BLaER1 treated with 17β-estradiol and CSF1 and Interleukin-3, amounts not matched to agents 10 nM and 100 nM (cell line): ENCODE results near the gene CCDC14.
"Not testable (repeated sequence)": the region's sequence is repeated elsewhere in the genome, so short reads cannot be mapped to it uniquely, and the experiment has no call there.

Source experiments
- H3K27ac ChIP-seq, 11 experiments: shearing (Covaris generic); formaldehyde crosslinking; 2 replicates each; pipeline ENCODE4 v1.8.1; 2022
- H3K27me3 ChIP-seq, 11 experiments: shearing (Covaris generic); formaldehyde crosslinking; 2 replicates each; pipeline ENCODE4 v1.8.1; 2022
- H3K36me3 ChIP-seq, 11 experiments: shearing (Covaris generic); formaldehyde crosslinking; 2 replicates each; pipeline ENCODE4 v1.8.1; 2022
- H3K4me1 ChIP-seq, 10 experiments: shearing (Covaris generic); formaldehyde crosslinking; 2 replicates each; pipeline ENCODE4 v1.8.1; 2022
- H3K4me2 ChIP-seq, 11 experiments: shearing (Covaris generic); formaldehyde crosslinking; 2 replicates each; pipeline ENCODE4 v1.8.1; 2022
- H3K4me3 ChIP-seq, 10 experiments: shearing (Covaris generic); formaldehyde crosslinking; 2 replicates each; pipeline ENCODE4 v1.8.1; 2022
- H3K9ac ChIP-seq, 11 experiments: shearing (Covaris generic); formaldehyde crosslinking; 2 replicates each; pipeline ENCODE4 v1.8.1; 2022
- H3K9me3 ChIP-seq, 11 experiments: shearing (Covaris generic); formaldehyde crosslinking; replicated peaks in 1 of 11; 2 replicates each; pipeline ENCODE4 v1.8.1; 2022
- H4K20me1 ChIP-seq, 11 experiments: shearing (Covaris generic); formaldehyde crosslinking; 2 replicates each; pipeline ENCODE4 v1.8.1; 2022
- Cebpa-rat ChIP-seq, 11 experiments: shearing (Covaris generic); IDR thresholded peaks; 2 replicates each; pipeline ENCODE4 v1.8.1; 2022

The CCDC14 gene

GRCh38 chr3:123984957-123985356, 23.9 kb upstream of the CCDC14 start:
- Histone ChIP-seq H3K9me3 (peaks cover 0 to 4% (median 0%) of the 10 kb centered on the region in 11 experiments; a peak in 1 of 22 replicates), H3K4me3 (no peak overlapping the region), H3K9ac (no peak overlapping the region), H3K4me2 (no peak overlapping the region), H3K4me1 (peaks cover 0 to 3% (median 0%) of the 10 kb centered on the region in 10 experiments; a peak in 2 of 20 replicates), H3K27ac (no peak overlapping the region), H4K20me1 (no peaks in the 10 kb centered on the region), H3K27me3 (no peaks in the 10 kb centered on the region; a peak in 1 of 22 replicates), H3K36me3 (no peaks in the 10 kb centered on the region)
- TF ChIP-seq Cebpa-rat (IDR thresholded peaks at IDR 0.05): no peak

GRCh38 chr3:123984350-123984749, 23.3 kb upstream of the CCDC14 start:
- H3K4me3 ChIP-seq: no peak overlapping the region

GRCh38 chr3:123981317-123981716, 20.3 kb upstream of the CCDC14 start:
- H3K27me3 ChIP-seq, H3K9ac ChIP-seq, H3K4me3 ChIP-seq, H4K20me1 ChIP-seq, H3K4me2 ChIP-seq, H3K27ac ChIP-seq, H3K4me1 ChIP-seq, H3K36me3 ChIP-seq, H3K9me3 ChIP-seq: not testable (repeated sequence)

More at GRCh38 chr3:123984350-123984749, 23.3 kb upstream of the CCDC14 start:
- no peak for TF ChIP-seq Cebpa-rat (IDR thresholded peaks at IDR 0.05)
- Histone ChIP-seq H3K27ac (no peak overlapping the region), H3K9me3 (peaks cover 0 to 4% (median 0%) of the 10 kb centered on the region in 11 experiments; a peak in 1 of 22 replicates), H3K36me3 (no peaks in the 10 kb centered on the region), H3K4me2 (no peak overlapping the region), H4K20me1 (no peaks in the 10 kb centered on the region), H3K27me3 (no peaks in the 10 kb centered on the region; a peak in 1 of 22 replicates), H3K4me1 (peaks cover 0 to 3% (median 0%) of the 10 kb centered on the region in 10 experiments; a peak in 2 of 20 replicates), H3K9ac (no peak overlapping the region)

- peaks cover 0 to 3% (median 0%) of the 10 kb centered on the region in 10 experiments; a peak in 2 of 20 replicates for H3K4me1 ChIP-seq
- no peak overlapping the region for H3K4me3 ChIP-seq
- peaks cover 0 to 4% (median 0%) of the 10 kb centered on the region in 11 experiments; a peak in 1 of 22 replicates for H3K9me3 ChIP-seq
- H3K27me3 ChIP-seq: no peaks in the 10 kb centered on the region; a peak in 1 of 22 replicates
- H3K27ac ChIP-seq: no peak overlapping the region
- H3K4me2 ChIP-seq: no peak overlapping the region
- H3K9ac ChIP-seq: no peak overlapping the region
- TF ChIP-seq Cebpa-rat (IDR thresholded peaks at IDR 0.05): no peak
- H4K20me1 ChIP-seq: no peaks in the 10 kb centered on the region
- H3K36me3 ChIP-seq: no peaks in the 10 kb centered on the region
Observed at GRCh38 chr3:123980539-123980938, 19.5 kb upstream of the CCDC14 start.

GRCh38 chr3:123979525-123980501, 18.8 kb upstream of the CCDC14 start:
- not testable (repeated sequence) for H4K20me1 ChIP-seq, H3K4me3 ChIP-seq, H3K27ac ChIP-seq, H3K9ac ChIP-seq, H3K4me1 ChIP-seq, H3K9me3 ChIP-seq, H3K36me3 ChIP-seq, H3K27me3 ChIP-seq
- H3K4me2 ChIP-seq: peak overlapping the region in 10 of 11 experiments; percentile 4 to 68 (median 34); a peak in 10 of 22 replicates

GRCh38 chr3:123976904-123977303, 15.9 kb upstream of the CCDC14 start:
- H3K27me3 ChIP-seq, H3K9ac ChIP-seq, H3K9me3 ChIP-seq, H3K36me3 ChIP-seq, H3K4me2 ChIP-seq, H4K20me1 ChIP-seq, H3K27ac ChIP-seq, H3K4me3 ChIP-seq, H3K4me1 ChIP-seq: not testable (repeated sequence)

GRCh38 chr3:123976181-123976898, 15.3 kb upstream of the CCDC14 start:
- H3K36me3 ChIP-seq, H3K4me3 ChIP-seq, H3K4me1 ChIP-seq, H3K9ac ChIP-seq, H4K20me1 ChIP-seq, H3K27ac ChIP-seq, H3K4me2 ChIP-seq, H3K9me3 ChIP-seq, H3K27me3 ChIP-seq: not testable (repeated sequence)

GRCh38 chr3:123975030-123975429, 14.0 kb upstream of the CCDC14 start:
- not testable (repeated sequence) for H3K4me2 ChIP-seq, H4K20me1 ChIP-seq, H3K9ac ChIP-seq, H3K36me3 ChIP-seq, H3K4me1 ChIP-seq, H3K27ac ChIP-seq, H3K27me3 ChIP-seq, H3K9me3 ChIP-seq, H3K4me3 ChIP-seq

GRCh38 chr3:123971406-123971805, 10.4 kb upstream of the CCDC14 start:
- Histone ChIP-seq H4K20me1 (no peaks in the 10 kb centered on the region), H3K9ac (no peak overlapping the region), H3K4me1 (no peaks in the 10 kb centered on the region), H3K9me3 (no peaks in the 10 kb centered on the region), H3K36me3 (no peaks in the 10 kb centered on the region), H3K4me2 (no peak overlapping the region), H3K27me3 (no peaks in the 10 kb centered on the region), H3K27ac (no peak overlapping the region), H3K4me3 (no peak overlapping the region)
- no peak for TF ChIP-seq Cebpa-rat (IDR thresholded peaks at IDR 0.05)

GRCh38 chr3:123967260-123967659, 6.2 kb upstream of the CCDC14 start:
- H3K27ac ChIP-seq, H3K4me2 ChIP-seq, H3K9me3 ChIP-seq, H4K20me1 ChIP-seq, H3K4me1 ChIP-seq, H3K27me3 ChIP-seq, H3K36me3 ChIP-seq, H3K9ac ChIP-seq, H3K4me3 ChIP-seq: not testable (repeated sequence)

- not testable (repeated sequence) for H3K4me3 ChIP-seq, H3K36me3 ChIP-seq
Observed at GRCh38 chr3:123966799-123967198, 5.8 kb upstream of the CCDC14 start.

GRCh38 chr3:123964793-123965192, 3.8 kb upstream of the CCDC14 start:
- H3K4me1 ChIP-seq: peaks cover 0 to 10% (median 6%) of the 10 kb centered on the region in 10 experiments; a peak in 13 of 20 replicates
- not testable (repeated sequence) for H3K27ac ChIP-seq, H4K20me1 ChIP-seq, H3K4me2 ChIP-seq, H3K9ac ChIP-seq, H3K36me3 ChIP-seq, H3K4me3 ChIP-seq, H3K27me3 ChIP-seq, H3K9me3 ChIP-seq

More at GRCh38 chr3:123966799-123967198, 5.8 kb upstream of the CCDC14 start:
- H3K4me2 ChIP-seq, H3K4me1 ChIP-seq, H3K27ac ChIP-seq, H3K9me3 ChIP-seq, H3K9ac ChIP-seq, H4K20me1 ChIP-seq, H3K27me3 ChIP-seq: not testable (repeated sequence)
